ELF-1 (cell line): ENCODE data around the gene TET1.
"Not testable (repeated sequence)": the region's sequence is repeated elsewhere in the genome, so short reads cannot be mapped to it uniquely, and the experiment has no call there.

Experiments used
- DNase-seq: peaks from one replicate; pipeline ENCODE4 v3.0.0-alpha.2; 2016; ENCODE audit warnings: low read depth, low spot score

Gene TET1

GRCh38 chr10:68560186-68560942 lies at the start of gene TET1:
TSS of gene TET1 (plus strand) at chr10:68560337. CDS start at chr10:68572339, 12,002 bp downstream.
- DNase-seq, result peak; percentile 94

- not testable (repeated sequence) for DNase-seq
Observed at GRCh38 chr10:68516216-68516615, 43.9 kb upstream of the TET1 start.

GRCh38 chr10:68516766-68517165 lies 43.4 kb upstream of the TET1 start:
- DNase-seq, result no peak

- DNase-seq, result no peak
Observed at GRCh38 chr10:68517188-68517587, 42.9 kb upstream of the TET1 start.

GRCh38 chr10:68518609-68519008 lies 41.5 kb upstream of the TET1 start:
- not testable (repeated sequence) for DNase-seq

- DNase-seq, result not testable (repeated sequence)
Observed at GRCh38 chr10:68525490-68526038, 34.6 kb upstream of the TET1 start.

- DNase-seq, result peak; percentile 13
Observed at GRCh38 chr10:68526634-68527307, 33.4 kb upstream of the TET1 start.

GRCh38 chr10:68536973-68537372 lies 23.2 kb upstream of the TET1 start:
- no peak for DNase-seq

GRCh38 chr10:68537796-68538195 lies 22.3 kb upstream of the TET1 start:
- no peak for DNase-seq

GRCh38 chr10:68543004-68543918 lies 16.9 kb upstream of the TET1 start:
- DNase-seq, result no peak

GRCh38 chr10:68550747-68551411 lies 9.3 kb upstream of the TET1 start:
- DNase-seq, result peak; percentile 87

- peak; percentile 86 for DNase-seq
Observed at GRCh38 chr10:68553138-68553537, 7.0 kb upstream of the TET1 start.

- no peak for DNase-seq
Observed at GRCh38 chr10:68553599-68553998, 6.5 kb upstream of the TET1 start.

GRCh38 chr10:68558478-68558877 lies 1.7 kb upstream of the TET1 start:
- DNase-seq, result no peak

GRCh38 chr10:68559251-68559650 lies 886 bp upstream of the TET1 start:
- DNase-seq, result no peak

GRCh38 chr10:68559841-68560185 lies 324 bp upstream of the TET1 start:
- no peak for DNase-seq

GRCh38 chr10:68560943-68561864 lies 1.1 kb downstream of the TET1 start:
- peak; percentile 87 for DNase-seq

- peak; percentile 78 for DNase-seq
Observed at GRCh38 chr10:68561865-68562649, 1.9 kb downstream of the TET1 start.
